Measurements from ENCODE around the gene FUT8. TPM values are rescaled to one million over a fixed set of nuclear protein-coding genes. Genes with fewer than 3 reads are reported as not detected.

FUT8 gene
- total and polyA plus RNA-seq, 5 experiments from 2014 or later, result 10.0 to 51.2 (median 15.2) TPM

GRCh38 chr14:65550779-65551643 lies 138.5 kb downstream of the FUT8 start:
- no peak for DNase-seq
- H3K27ac Mint-ChIP-seq, result peak overlapping the region in 1 of 10 donors; percentile 22
- H3K9me3 Mint-ChIP-seq, result no peaks in the 10 kb centered on the region
- no peaks in the 10 kb centered on the region for H3K27me3 Mint-ChIP-seq
- POLR2A ChIA-PET, result no interaction called here
- no peak for ATAC-seq
- H3K4me1 Mint-ChIP-seq, result peaks cover 7 to 19% (median 15%) of the 10 kb centered on the region in 4 donors
- peaks cover 0 to 2% (median 0%) of the 10 kb centered on the region in 3 donors for H3K36me3 Mint-ChIP-seq
- no peak overlapping the region for H3K4me3 Mint-ChIP-seq

DNA sequence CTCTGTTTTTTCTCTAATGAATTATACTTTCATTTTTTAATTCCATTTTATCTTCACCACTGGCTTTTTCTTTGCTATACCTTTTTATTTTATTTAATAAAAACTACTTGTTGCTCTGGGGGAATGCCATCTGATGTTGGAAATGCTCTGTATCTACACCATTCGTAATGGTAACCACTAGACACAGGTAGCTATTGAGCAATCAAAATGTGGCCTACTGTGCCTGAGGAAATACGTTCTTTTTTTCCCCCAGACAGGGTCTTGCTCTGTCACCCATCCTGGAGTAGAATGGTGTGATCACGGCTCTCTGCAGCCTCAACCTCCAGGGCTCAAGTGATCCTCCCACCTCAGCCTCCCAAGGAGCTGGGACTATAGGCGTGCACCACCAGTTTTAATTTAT lies 140.2 kb downstream of the FUT8 start:
- H3K4me3 Mint-ChIP-seq, result no peak overlapping the region
- H3K27ac Mint-ChIP-seq, result no peak overlapping the region
- DNase-seq (no peak), ATAC-seq (no peak)
- H3K36me3 Mint-ChIP-seq, result no peaks in the 10 kb centered on the region
- POLR2A ChIA-PET, result no interaction called here
- H3K9me3 Mint-ChIP-seq, result no peaks in the 10 kb centered on the region
- peaks cover 7 to 25% (median 18%) of the 10 kb centered on the region in 4 donors for H3K4me1 Mint-ChIP-seq
- no peaks in the 10 kb centered on the region for H3K27me3 Mint-ChIP-seq

DNA sequence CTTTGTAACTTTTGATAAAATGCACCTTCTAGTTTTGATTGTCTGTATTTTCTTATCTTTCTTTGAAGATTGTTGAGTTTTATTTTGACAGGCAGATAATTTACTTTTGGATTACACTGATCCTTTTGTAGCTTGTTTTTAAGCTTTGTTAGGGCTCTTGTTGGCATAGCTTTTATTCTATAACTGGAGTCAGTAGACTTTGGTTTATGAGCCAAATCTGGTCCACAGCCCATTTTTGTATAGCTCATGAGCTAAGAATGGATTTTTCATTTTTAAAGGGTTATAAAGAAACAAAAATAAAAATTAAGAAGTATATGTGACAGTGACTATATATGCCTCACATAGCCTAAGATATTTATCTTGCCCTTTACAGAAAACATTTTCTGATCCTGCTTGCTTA lies 142.3 kb downstream of the FUT8 start:
- no peak overlapping the region for H3K27ac Mint-ChIP-seq
- POLR2A ChIA-PET, result no interaction called here
- DNase-seq (no peak), ATAC-seq (no peak)
- H3K9me3 Mint-ChIP-seq, result no peaks in the 10 kb centered on the region
- H3K36me3 Mint-ChIP-seq, result no peaks in the 10 kb centered on the region
- H3K4me3 Mint-ChIP-seq, result no peak overlapping the region
- H3K27me3 Mint-ChIP-seq, result no peaks in the 10 kb centered on the region
- peaks cover 7 to 27% (median 27%) of the 10 kb centered on the region in 4 donors for H3K4me1 Mint-ChIP-seq

- Mint-ChIP-seq H3K36me3 (no peaks in the 10 kb centered on the region), H3K27me3 (no peaks in the 10 kb centered on the region), H3K27ac (no peak overlapping the region), H3K4me1 (peaks cover 6 to 28% (median 27%) of the 10 kb centered on the region in 4 donors), H3K4me3 (no peak overlapping the region), H3K9me3 (no peaks in the 10 kb centered on the region)
- no peak for DNase-seq
- POLR2A ChIA-PET, result no interaction called here
- ATAC-seq, result no peak
These were observed 142.8 kb downstream of the FUT8 start for GRCh38 chr14:65555358-65555757.

GRCh38 chr14:65558363-65558762 lies 145.8 kb downstream of the FUT8 start:
- ATAC-seq (no peak), DNase-seq (no peak)
- Mint-ChIP-seq H3K4me3 (no peak overlapping the region), H3K4me1 (peaks cover 10 to 32% (median 23%) of the 10 kb centered on the region in 4 donors), H3K9me3 (peaks cover 0 to 1% (median 0%) of the 10 kb centered on the region in 9 donors), H3K27ac (no peak overlapping the region), H3K27me3 (no peaks in the 10 kb centered on the region), H3K36me3 (peaks cover 10 to 23% (median 22%) of the 10 kb centered on the region in 3 donors)
- POLR2A ChIA-PET, result no interaction called here

DNA sequence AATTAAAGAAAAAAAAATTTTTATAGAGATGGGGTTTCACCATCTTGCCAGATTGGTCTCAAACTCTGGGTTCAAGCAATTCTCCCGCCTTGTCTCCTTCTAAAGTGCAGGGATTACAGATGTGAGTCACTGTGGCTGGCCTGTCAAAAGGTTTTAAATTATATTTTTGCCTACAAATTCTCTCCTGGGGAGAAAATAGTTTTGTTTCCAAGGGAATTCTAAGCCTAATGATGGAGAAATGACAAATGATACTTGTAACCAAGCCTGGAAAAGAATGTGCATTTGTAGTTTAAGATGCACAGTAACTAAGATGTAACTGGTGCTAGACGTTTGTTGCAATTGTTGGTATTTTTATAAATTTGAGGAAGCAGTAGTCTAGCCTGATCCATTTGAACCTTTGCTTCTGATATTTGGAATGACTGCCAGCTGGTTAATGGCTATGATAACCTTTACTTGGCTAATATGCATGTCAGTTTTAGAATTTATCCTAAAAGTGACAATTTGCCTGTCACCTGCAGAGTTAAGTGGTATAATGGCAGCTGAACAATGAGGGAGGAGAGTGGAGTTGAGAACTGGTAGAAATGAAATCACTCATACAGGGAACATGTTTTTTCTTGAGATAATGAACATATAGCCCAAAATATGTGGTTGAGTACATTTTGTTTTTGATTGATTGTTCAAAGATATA lies 148.0 kb downstream of the FUT8 start:
- H3K36me3 Mint-ChIP-seq, result peaks cover 19 to 44% (median 40%) of the 10 kb centered on the region in 3 donors
- POLR2A ChIA-PET, result no interaction called here

GRCh38 chr14:65564370-65564769 lies 151.8 kb downstream of the FUT8 start:
- Mint-ChIP-seq H3K9me3 (peaks cover 0 to 9% (median 1%) of the 10 kb centered on the region in 9 donors), H3K4me3 (no peak overlapping the region), H3K36me3 (peaks cover 26 to 59% (median 49%) of the 10 kb centered on the region in 3 donors), H3K27ac (peak overlapping the region in 1 of 10 donors; percentile 33), H3K27me3 (no peaks in the 10 kb centered on the region), H3K4me1 (peaks cover 22 to 52% (median 38%) of the 10 kb centered on the region in 4 donors)
- POLR2A ChIA-PET, result no interaction called here
- ATAC-seq (no peak), DNase-seq (no peak)

More for the DNA sequence above, 148.0 kb downstream of the FUT8 start:
- peak overlapping the region in 2 of 10 donors; percentile 9 to 53 for H3K27ac Mint-ChIP-seq
- DNase-seq, result no peak
- no peak for ATAC-seq
- H3K27me3 Mint-ChIP-seq, result no peaks in the 10 kb centered on the region
- peak overlapping the region in 1 of 10 donors; percentile 7 for H3K4me3 Mint-ChIP-seq
- peaks cover 0 to 9% (median 1%) of the 10 kb centered on the region in 9 donors for H3K9me3 Mint-ChIP-seq
- H3K4me1 Mint-ChIP-seq, result peaks cover 11 to 38% (median 24%) of the 10 kb centered on the region in 4 donors

DNA sequence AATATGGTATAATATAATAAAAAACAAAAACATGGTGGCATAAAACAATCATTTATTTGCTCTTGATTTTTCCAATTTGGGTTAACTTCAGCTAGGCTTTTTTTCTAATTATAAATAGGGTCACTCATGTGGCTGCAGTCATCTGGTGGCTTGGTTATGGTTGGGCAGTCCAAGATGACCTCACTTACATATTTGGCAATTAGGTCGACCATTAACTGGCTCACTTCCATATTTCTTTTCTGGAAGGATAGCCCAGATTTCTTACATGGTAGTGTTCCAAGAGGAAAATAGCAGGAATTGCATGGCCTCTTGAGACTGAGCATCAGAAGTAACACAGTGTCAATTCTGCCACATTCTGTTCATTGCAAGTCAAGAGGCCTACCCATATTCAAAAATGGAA lies 153.4 kb downstream of the FUT8 start:
- no peak for ATAC-seq
- POLR2A ChIA-PET, result no interaction called here
- Mint-ChIP-seq H3K36me3 (peaks cover 29 to 66% (median 53%) of the 10 kb centered on the region in 3 donors), H3K4me1 (peaks cover 21 to 52% (median 36%) of the 10 kb centered on the region in 4 donors), H3K27ac (peak overlapping the region in 1 of 10 donors; percentile 65), H3K9me3 (peaks cover 0 to 9% (median 1%) of the 10 kb centered on the region in 9 donors), H3K4me3 (no peak overlapping the region), H3K27me3 (no peaks in the 10 kb centered on the region)
- no peak for DNase-seq

DNA sequence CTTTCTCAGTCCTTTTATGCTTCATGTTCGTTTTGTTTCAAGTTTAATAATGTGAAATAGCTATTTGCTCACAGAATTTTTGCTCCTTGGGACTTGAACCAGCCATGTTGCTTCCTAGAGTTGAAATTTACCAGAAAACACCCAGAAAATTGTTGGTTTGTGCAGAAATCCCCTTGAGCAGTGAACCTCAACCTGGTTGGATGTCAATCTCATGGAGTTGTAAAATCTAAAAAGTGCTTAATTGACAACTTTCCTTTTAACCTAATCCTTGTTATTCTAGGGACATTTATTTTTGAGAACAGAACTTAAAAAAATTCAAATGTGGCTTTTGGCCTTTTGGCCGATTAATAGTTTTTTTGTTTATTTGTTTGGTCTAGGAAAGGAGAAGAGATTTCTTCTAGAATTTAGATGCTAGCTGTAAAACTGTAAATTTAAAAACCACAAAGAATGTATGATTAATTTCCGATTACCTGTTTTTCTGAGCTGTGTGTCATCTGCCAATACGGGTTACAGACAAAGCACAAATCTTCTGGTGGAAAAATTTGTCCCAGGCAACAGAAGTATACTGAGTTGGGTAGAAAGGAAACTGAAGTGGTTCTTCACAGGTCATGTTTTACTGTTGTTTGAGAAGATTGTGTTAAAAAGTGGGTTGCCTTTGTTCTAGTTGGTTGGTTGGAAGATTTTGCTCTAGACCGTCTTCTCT lies 154.4 kb downstream of the FUT8 start:
- POLR2A ChIA-PET, result no interaction called here
- ATAC-seq, result no peak
- peak overlapping the region in 5 of 10 donors; percentile 0 to 67 (median 27) for H3K27ac Mint-ChIP-seq
- peaks cover 30 to 64% (median 48%) of the 10 kb centered on the region in 3 donors for H3K36me3 Mint-ChIP-seq
- peaks cover 23 to 57% (median 37%) of the 10 kb centered on the region in 4 donors for H3K4me1 Mint-ChIP-seq
- no peak for DNase-seq
- H3K27me3 Mint-ChIP-seq, result no peaks in the 10 kb centered on the region
- peak overlapping the region in 4 of 10 donors; percentile 19 to 28 (median 26) for H3K4me3 Mint-ChIP-seq
- peaks cover 0 to 9% (median 1%) of the 10 kb centered on the region in 9 donors for H3K9me3 Mint-ChIP-seq

DNA sequence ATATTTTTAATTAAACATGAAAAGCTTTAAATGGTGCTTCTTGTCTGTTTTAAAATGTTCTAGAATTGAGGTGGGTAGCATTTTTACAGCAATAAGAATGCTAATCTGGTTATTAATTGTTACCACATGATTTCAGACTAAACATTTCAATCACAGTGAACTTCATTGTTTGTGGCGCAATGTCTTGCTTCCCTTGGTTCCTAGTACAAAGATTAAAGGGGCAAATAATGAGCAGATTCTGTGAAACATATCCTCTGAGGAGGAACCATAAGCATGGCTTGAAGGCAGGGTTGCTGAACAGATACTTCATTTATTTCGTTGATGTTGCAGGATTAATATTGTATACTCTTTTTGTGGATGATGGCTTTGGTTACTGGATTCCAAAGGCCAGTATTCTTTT lies 162.1 kb downstream of the FUT8 start:
- no peaks in the 10 kb centered on the region for H3K9me3 Mint-ChIP-seq
- H3K4me1 Mint-ChIP-seq, result peaks cover 15 to 47% (median 32%) of the 10 kb centered on the region in 4 donors
- H3K4me3 Mint-ChIP-seq, result no peak overlapping the region
- ATAC-seq (no peak), DNase-seq (no peak)
- H3K36me3 Mint-ChIP-seq, result peaks cover 4 to 43% (median 23%) of the 10 kb centered on the region in 3 donors
- H3K27ac Mint-ChIP-seq, result no peak overlapping the region
- POLR2A ChIA-PET, result no interaction called here
- no peaks in the 10 kb centered on the region for H3K27me3 Mint-ChIP-seq

- peaks cover 4 to 40% (median 17%) of the 10 kb centered on the region in 3 donors for H3K36me3 Mint-ChIP-seq
- no peak for DNase-seq
- H3K9me3 Mint-ChIP-seq, result no peaks in the 10 kb centered on the region
- no peak for ATAC-seq
- no peak overlapping the region for H3K27ac Mint-ChIP-seq
- POLR2A ChIA-PET, result interaction anchor here (0.6 to 0.7 kb wide), 2 partner anchors 45 to 126 kb away, joined by 5 to 10 read pairs; no protein-coding TSS in a partner anchor
- H3K4me1 Mint-ChIP-seq, result peaks cover 11 to 42% (median 28%) of the 10 kb centered on the region in 4 donors
- H3K27me3 Mint-ChIP-seq, result no peaks in the 10 kb centered on the region
- H3K4me3 Mint-ChIP-seq, result no peak overlapping the region
These were observed 162.9 kb downstream of the FUT8 start for GRCh38 chr14:65575389-65575788.

DNA sequence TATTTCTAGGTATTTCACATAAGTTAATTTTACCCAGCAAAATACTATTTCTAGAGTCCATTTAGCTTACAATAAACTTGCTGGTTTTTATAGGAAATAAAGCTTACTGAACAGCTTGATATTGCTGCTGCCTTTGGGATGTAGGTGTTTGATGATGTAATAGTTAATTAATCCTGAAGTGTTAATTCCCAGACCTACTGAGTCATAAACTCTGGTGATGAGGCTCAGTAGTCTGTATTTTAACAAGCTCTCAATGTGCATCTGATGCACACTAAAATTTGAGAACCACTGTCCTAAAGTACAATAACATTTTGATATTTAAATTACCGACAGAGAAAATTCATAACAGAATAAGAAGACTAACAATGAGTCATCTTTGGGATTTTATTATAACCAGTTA lies 168.4 kb downstream of the FUT8 start:
- DNase-seq (no peak), ATAC-seq (no peak)
- H3K9me3 Mint-ChIP-seq, result no peaks in the 10 kb centered on the region
- H3K4me1 Mint-ChIP-seq, result peaks cover 11 to 20% (median 14%) of the 10 kb centered on the region in 4 donors
- H3K4me3 Mint-ChIP-seq, result no peak overlapping the region
- no peak overlapping the region for H3K27ac Mint-ChIP-seq
- POLR2A ChIA-PET, result no interaction called here
- peaks cover 0 to 23% (median 7%) of the 10 kb centered on the region in 3 donors for H3K36me3 Mint-ChIP-seq
- no peaks in the 10 kb centered on the region for H3K27me3 Mint-ChIP-seq
